ENCODE measurements around the gene PLEKHM3. TPM values are rescaled to one million over a fixed set of nuclear protein-coding genes. Genes with fewer than 3 reads are reported as not detected.

PLEKHM3 gene
- total and polyA plus RNA-seq, 2 of the 13 experiments (the other 11 are each of a cell fraction or from before 2014, with no cell fraction given): 4.5 to 4.7 TPM

DNA sequence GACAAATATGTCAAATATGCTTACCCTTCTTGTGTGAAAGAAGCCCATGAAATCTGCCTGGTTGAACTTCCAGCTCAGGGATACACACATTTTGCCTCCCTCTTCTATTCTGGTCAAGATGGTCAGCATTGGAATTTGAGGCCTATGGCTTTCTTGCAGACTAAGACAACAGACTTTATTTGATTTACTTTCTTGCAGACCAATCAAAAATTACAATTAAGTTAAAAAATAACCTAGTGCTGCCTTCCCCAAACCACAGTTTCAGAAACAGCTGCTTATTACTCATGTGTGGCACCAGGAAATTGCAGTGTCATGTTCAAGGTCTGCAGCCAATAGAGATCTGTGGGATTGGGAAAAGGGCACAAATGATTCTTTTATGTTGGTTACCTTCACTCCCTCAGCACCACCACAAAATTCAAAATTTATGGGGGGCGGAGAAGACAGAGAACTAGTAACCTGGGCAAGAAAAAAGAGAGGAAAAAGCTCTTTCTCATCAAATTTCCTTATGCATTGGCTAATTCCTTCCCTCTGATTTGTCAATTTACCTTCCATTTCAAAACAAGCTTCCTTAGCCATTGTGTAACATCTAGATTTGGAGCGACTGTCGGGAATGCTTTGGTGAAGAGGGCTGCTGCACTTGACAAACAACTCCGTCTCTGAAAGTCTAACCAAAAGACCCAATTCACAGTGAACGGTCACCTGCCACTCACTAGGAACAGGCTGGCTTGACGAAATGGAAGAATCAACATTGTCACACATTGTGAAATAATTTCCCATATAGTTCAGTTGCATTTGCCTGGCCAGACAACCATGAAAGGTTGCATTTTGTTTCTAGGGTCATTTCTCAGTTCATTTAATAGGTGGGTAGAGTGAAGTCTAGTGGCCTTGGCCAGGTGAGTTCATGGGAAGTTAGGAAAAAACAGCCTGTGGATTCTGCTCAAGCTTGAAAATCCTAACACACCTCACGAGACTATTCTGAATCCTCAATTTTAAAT, 155.2 kb downstream of the PLEKHM3 start (continued):
- TF ChIP-seq SPEN (CRISPR knock-in tag; IDR thresholded peaks at IDR 0.05; ENCODE audit: low read depth) (peak; percentile 73; the same call in 1 of the 2 replicates), KDM4B (CRISPR knock-in tag; IDR thresholded peaks at IDR 0.05) (peak; percentile 97), ZNF749 (CRISPR knock-in tag; IDR thresholded peaks at IDR 0.05; ENCODE audit: borderline replicate concordance) (peak; percentile 78; the same call in 1 of the 2 replicates), ZBTB42 (CRISPR knock-in tag; IDR thresholded peaks at IDR 0.05) (no peak), SATB2 (CRISPR knock-in tag; IDR thresholded peaks at IDR 0.05) (0 out of 2 replicates have a peak, but pooled peaks have one; percentile 42), REPIN1 (CRISPR knock-in tag; IDR thresholded peaks at IDR 0.05; ENCODE audit: borderline replicate concordance, low read depth) (peak; percentile 92), ZNF788 (CRISPR knock-in tag; IDR thresholded peaks at IDR 0.05; ENCODE audit: borderline replicate concordance) (peak; percentile 82; the same call in 1 of the 2 replicates), AKAP8 (CRISPR knock-in tag; IDR thresholded peaks at IDR 0.05) (no peak), NR3C1 (CRISPR knock-in tag; IDR thresholded peaks at IDR 0.05) (no peak), MEIS1 (CRISPR knock-in tag; IDR thresholded peaks at IDR 0.05; ENCODE audit: borderline replicate concordance) (peak; percentile 61), SAP130 (CRISPR knock-in tag; IDR thresholded peaks at IDR 0.05; ENCODE audit: low read depth) (peak; percentile 90), EP300 (IDR thresholded peaks at IDR 0.05; ENCODE audit: low read depth in 2 of 2, low read length in 2 of 2) (peak; percentile 97 to 99), EP300 (CRISPR knock-in tag; IDR thresholded peaks at IDR 0.05; ENCODE audit: borderline replicate concordance) (peak; percentile 96), TSC22D2 (CRISPR knock-in tag; IDR thresholded peaks at IDR 0.05; ENCODE audit: borderline replicate concordance) (peak; percentile 83; the same call in 1 of the 2 replicates)
- TF ChIP-seq, protein P1, sequence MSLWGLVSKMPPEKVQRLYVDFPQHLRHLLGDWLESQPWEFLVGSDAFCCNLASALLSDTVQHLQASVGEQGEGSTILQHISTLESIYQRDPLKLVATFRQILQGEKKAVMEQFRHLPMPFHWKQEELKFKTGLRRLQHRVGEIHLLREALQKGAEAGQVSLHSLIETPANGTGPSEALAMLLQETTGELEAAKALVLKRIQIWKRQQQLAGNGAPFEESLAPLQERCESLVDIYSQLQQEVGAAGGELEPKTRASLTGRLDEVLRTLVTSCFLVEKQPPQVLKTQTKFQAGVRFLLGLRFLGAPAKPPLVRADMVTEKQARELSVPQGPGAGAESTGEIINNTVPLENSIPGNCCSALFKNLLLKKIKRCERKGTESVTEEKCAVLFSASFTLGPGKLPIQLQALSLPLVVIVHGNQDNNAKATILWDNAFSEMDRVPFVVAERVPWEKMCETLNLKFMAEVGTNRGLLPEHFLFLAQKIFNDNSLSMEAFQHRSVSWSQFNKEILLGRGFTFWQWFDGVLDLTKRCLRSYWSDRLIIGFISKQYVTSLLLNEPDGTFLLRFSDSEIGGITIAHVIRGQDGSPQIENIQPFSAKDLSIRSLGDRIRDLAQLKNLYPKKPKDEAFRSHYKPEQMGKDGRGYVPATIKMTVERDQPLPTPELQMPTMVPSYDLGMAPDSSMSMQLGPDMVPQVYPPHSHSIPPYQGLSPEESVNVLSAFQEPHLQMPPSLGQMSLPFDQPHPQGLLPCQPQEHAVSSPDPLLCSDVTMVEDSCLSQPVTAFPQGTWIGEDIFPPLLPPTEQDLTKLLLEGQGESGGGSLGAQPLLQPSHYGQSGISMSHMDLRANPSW (CRISPR knock-in tag; IDR thresholded peaks at IDR 0.05; ENCODE audit: borderline replicate concordance): peak; percentile 98
- TF ChIP-seq, protein P2, sequence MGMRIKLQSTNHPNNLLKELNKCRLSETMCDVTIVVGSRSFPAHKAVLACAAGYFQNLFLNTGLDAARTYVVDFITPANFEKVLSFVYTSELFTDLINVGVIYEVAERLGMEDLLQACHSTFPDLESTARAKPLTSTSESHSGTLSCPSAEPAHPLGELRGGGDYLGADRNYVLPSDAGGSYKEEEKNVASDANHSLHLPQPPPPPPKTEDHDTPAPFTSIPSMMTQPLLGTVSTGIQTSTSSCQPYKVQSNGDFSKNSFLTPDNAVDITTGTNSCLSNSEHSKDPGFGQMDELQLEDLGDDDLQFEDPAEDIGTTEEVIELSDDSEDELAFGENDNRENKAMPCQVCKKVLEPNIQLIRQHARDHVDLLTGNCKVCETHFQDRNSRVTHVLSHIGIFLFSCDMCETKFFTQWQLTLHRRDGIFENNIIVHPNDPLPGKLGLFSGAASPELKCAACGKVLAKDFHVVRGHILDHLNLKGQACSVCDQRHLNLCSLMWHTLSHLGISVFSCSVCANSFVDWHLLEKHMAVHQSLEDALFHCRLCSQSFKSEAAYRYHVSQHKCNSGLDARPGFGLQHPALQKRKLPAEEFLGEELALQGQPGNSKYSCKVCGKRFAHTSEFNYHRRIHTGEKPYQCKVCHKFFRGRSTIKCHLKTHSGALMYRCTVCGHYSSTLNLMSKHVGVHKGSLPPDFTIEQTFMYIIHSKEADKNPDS (CRISPR knock-in tag; IDR thresholded peaks at IDR 0.05): peak; percentile 57; the same call in 1 of the 2 replicates
- TF ChIP-seq, protein P3, sequence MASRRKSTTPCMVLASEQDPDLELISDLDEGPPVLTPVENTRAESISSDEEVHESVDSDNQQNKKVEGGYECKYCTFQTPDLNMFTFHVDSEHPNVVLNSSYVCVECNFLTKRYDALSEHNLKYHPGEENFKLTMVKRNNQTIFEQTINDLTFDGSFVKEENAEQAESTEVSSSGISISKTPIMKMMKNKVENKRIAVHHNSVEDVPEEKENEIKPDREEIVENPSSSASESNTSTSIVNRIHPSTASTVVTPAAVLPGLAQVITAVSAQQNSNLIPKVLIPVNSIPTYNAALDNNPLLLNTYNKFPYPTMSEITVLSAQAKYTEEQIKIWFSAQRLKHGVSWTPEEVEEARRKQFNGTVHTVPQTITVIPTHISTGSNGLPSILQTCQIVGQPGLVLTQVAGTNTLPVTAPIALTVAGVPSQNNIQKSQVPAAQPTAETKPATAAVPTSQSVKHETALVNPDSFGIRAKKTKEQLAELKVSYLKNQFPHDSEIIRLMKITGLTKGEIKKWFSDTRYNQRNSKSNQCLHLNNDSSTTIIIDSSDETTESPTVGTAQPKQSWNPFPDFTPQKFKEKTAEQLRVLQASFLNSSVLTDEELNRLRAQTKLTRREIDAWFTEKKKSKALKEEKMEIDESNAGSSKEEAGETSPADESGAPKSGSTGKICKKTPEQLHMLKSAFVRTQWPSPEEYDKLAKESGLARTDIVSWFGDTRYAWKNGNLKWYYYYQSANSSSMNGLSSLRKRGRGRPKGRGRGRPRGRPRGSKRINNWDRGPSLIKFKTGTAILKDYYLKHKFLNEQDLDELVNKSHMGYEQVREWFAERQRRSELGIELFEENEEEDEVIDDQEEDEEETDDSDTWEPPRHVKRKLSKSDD (CRISPR knock-in tag; IDR thresholded peaks at IDR 0.05; ENCODE audit: low read depth): peak; percentile 92
- TF ChIP-seq, protein P4, sequence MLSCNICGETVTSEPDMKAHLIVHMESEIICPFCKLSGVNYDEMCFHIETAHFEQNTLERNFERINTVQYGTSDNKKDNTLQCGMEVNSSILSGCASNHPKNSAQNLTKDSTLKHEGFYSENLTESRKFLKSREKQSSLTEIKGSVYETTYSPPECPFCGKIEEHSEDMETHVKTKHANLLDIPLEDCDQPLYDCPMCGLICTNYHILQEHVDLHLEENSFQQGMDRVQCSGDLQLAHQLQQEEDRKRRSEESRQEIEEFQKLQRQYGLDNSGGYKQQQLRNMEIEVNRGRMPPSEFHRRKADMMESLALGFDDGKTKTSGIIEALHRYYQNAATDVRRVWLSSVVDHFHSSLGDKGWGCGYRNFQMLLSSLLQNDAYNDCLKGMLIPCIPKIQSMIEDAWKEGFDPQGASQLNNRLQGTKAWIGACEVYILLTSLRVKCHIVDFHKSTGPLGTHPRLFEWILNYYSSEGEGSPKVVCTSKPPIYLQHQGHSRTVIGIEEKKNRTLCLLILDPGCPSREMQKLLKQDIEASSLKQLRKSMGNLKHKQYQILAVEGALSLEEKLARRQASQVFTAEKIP (CRISPR knock-in tag; IDR thresholded peaks at IDR 0.05; ENCODE audit: borderline replicate concordance): no peak

Measured in HepG2 (cell line).